ENCODE measurements around the gene TLL1.
A peak's percentile ranks its signal among the peaks of the same experiment; 100 is the strongest.

TLL1 gene

DNA sequence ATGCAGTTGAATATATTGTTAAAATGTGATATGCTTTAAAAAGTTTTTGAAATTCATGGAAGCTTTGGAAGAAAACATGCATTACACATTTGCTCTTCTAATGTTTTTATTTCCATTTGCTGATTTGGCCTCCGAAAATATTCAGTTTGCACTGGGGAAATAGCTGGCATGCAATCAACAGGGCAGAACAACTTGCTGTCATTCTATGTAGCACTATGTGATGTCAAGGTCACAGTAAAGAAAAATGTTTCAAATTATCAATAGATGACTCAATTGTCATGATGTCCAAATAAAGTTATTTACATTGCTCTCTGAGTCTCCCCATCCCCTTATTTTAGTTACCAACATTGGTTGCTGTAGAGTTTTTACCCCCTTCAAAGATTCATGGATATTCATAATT, 119.2 kb downstream of the TLL1 start:
- Histone ChIP-seq H3K9ac (ENCODE audit: insufficient read length) (no peak overlapping the region), H3K27ac (peak overlapping the region; percentile 15; the same call in 1 of the 2 replicates), H3K36me3 (ENCODE audit: insufficient read depth, low read length) (no peaks in the 10 kb centered on the region), H3K9me3 (ENCODE audit: low read depth, low read length) (no peaks in the 10 kb centered on the region), H3K4me3 (no peak overlapping the region)
- no peak for DNase-seq (ENCODE audit: low read depth, low spot score)
- TF ChIP-seq POLR2AphosphoS5 (IDR thresholded peaks at IDR 0.05; ENCODE audit: borderline replicate concordance, low read depth, low read length) = no peak
- TF ChIP-seq FOXP2 (optimal IDR thresholded peaks at IDR 0.05; ENCODE audit: control extremely low read depth, extremely low read length, insufficient read depth) = no peak
- TF ChIP-seq EZH2 (IDR thresholded peaks at IDR 0.05) = no peak

DNA sequence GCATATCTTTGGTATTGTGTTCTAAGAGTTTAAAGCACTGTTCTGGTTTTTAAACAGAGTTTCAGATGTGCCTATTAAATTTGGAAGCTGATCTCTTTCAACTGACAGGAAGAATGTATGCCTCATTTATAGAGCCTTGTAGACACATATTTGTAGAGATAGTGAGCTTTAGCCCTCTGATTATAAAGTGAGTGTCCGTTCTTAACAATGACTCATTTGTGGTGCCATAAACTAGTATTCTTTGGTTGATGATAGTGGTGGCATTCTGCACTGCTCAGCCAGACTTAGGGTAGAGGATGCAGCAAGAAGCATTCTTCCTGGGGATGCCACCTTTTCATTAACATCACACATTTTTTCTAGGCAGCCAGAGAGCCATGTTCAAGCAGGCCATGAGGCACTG, 121.7 kb downstream of the TLL1 start:
- H3K4me3 ChIP-seq = no peak overlapping the region
- H3K9ac ChIP-seq (ENCODE audit: insufficient read length) = no peak overlapping the region
- peak overlapping the region; percentile 77; the same call in 1 of the 2 replicates for H3K27ac ChIP-seq
- TF ChIP-seq EZH2 (IDR thresholded peaks at IDR 0.05) (no peak), FOXP2 (optimal IDR thresholded peaks at IDR 0.05; ENCODE audit: control extremely low read depth, extremely low read length, insufficient read depth) (no peak), POLR2AphosphoS5 (IDR thresholded peaks at IDR 0.05; ENCODE audit: borderline replicate concordance, low read depth, low read length) (no peak)
- H3K36me3 ChIP-seq (ENCODE audit: insufficient read depth, low read length) = no peaks in the 10 kb centered on the region
- no peak for DNase-seq (ENCODE audit: low read depth, low spot score)
- no peaks in the 10 kb centered on the region for H3K9me3 ChIP-seq (ENCODE audit: low read depth, low read length)

DNA sequence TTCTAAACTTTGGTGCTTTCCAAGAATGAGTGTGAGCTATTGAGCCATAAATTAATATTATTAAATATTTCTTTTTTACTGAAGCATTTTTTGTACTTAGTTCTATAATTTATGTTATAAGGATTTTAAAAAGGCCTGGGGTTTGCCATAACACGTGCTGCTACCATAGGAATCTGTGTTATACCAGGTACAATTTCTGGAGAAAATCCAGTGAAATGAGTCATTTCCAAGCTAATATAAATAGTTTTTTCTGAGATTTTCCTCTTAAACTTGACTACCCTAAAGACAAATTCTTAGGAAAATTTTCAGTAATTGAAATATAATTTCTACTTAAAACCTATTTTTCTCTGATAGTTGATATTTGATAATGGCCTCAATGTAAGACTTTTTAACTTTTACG, 130.8 kb downstream of the TLL1 start:
- DNase-seq (ENCODE audit: low read depth, low spot score) = no peak
- H3K27ac ChIP-seq = no peak overlapping the region
- H3K9me3 ChIP-seq (ENCODE audit: low read depth, low read length) = no peaks in the 10 kb centered on the region
- TF ChIP-seq EZH2 (IDR thresholded peaks at IDR 0.05) = no peak
- TF ChIP-seq POLR2AphosphoS5 (IDR thresholded peaks at IDR 0.05; ENCODE audit: borderline replicate concordance, low read depth, low read length) = no peak
- no peak for TF ChIP-seq FOXP2 (optimal IDR thresholded peaks at IDR 0.05; ENCODE audit: control extremely low read depth, extremely low read length, insufficient read depth)
- H3K9ac ChIP-seq (ENCODE audit: insufficient read length) = no peak overlapping the region
- no peak overlapping the region for H3K4me3 ChIP-seq
- no peaks in the 10 kb centered on the region for H3K36me3 ChIP-seq (ENCODE audit: insufficient read depth, low read length)

DNA sequence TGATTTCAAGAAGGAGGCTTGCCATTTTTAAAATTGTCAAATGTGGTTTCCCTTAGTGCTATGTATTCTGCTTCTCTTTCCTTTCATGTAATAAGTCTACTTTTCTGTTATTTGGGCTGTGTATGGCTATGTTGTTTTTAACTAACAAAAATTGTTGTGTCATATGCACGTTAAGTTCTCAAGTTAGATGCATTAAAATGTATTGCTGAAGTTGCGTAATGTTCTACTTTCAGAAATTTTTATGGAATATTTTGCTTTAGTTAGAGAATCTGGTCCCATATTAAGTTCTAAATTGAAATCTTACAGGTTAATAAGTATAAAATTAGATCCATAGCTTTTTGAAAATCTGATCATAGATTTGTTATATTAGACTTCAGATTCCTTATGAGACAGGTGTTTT, 133.2 kb downstream of the TLL1 start:
- no peak for DNase-seq (ENCODE audit: low read depth, low spot score)
- no peaks in the 10 kb centered on the region for H3K36me3 ChIP-seq (ENCODE audit: insufficient read depth, low read length)
- no peak overlapping the region for H3K9ac ChIP-seq (ENCODE audit: insufficient read length)
- no peak overlapping the region for H3K27ac ChIP-seq
- H3K4me3 ChIP-seq = no peak overlapping the region
- H3K9me3 ChIP-seq (ENCODE audit: low read depth, low read length) = peaks cover 3% of the 10 kb centered on the region; the same call in 1 of the 2 replicates
- no peak for TF ChIP-seq FOXP2 (optimal IDR thresholded peaks at IDR 0.05; ENCODE audit: control extremely low read depth, extremely low read length, insufficient read depth)
- TF ChIP-seq POLR2AphosphoS5 (IDR thresholded peaks at IDR 0.05; ENCODE audit: borderline replicate concordance, low read depth, low read length) = no peak

DNA sequence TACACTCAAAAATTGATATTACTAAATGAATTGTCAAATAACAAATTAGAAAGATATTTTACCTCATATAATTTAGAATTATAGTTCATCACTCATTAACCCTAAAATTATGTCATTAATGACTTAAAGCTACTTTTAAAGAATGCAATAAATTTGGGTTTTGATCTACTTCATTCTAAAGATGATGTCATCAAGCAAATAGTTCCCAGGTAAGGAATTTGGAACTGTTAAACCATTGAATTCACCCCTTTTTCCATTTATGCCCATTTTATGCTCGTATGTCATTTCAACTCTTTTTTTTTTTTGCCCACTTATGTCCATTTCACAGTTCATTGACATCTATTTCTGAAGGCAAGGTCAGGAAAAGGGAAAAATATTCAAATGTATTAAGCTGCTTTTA, 135.5 kb downstream of the TLL1 start:
- H3K4me3 ChIP-seq = no peak overlapping the region
- no peaks in the 10 kb centered on the region for H3K36me3 ChIP-seq (ENCODE audit: insufficient read depth, low read length)
- DNase-seq (ENCODE audit: low read depth, low spot score) = no peak
- peaks cover 6% of the 10 kb centered on the region; the same call in 1 of the 2 replicates for H3K9me3 ChIP-seq (ENCODE audit: low read depth, low read length)
- no peak overlapping the region for H3K27ac ChIP-seq
- no peak overlapping the region for H3K9ac ChIP-seq (ENCODE audit: insufficient read length)
- TF ChIP-seq FOXP2 (optimal IDR thresholded peaks at IDR 0.05; ENCODE audit: control extremely low read depth, extremely low read length, insufficient read depth) (no peak), POLR2AphosphoS5 (IDR thresholded peaks at IDR 0.05; ENCODE audit: borderline replicate concordance, low read depth, low read length) (no peak), EZH2 (IDR thresholded peaks at IDR 0.05) (no peak)

DNA sequence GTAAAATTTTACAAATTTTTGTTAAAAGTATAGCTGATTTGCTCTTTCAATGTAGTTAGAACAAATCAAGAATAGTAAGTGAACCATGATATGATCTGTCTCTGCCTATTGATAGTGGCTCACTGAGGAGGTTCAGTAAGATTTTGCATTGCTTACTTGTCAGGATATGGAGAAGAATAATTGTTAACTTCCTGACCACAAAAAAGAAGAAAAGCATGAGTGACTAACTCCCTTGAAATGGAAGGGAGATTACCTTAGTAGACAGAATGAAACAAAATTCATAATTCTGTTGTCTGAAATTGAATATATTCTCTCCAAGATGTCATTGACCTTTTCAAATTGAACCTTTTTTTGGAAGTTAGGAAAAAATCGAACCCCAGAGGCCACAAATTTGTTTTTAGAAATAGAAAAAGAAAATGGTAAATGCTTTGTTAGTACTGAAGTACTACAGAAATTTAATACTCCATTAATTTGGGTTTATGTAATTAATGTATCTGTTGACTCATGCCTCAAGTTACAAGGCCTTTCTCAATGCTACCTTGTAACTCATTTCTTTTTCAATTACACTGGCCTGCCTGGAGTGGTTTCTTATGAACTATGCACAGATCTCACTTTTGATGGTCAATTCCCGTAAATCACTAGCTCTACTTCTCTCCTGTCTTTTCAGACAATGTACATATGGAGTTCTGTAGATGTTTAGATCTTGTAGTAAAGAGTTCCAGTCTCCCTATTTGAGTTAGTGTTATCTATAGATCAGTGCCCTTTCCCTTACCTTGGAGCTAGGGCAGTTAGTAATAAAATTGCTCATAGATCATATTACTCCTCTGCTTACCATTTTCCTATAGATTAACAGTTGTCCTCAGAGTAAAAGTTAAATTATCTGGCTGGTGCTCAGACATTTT, 139.3 kb downstream of the TLL1 start:
- Histone ChIP-seq H3K9ac (ENCODE audit: insufficient read length) (no peak overlapping the region), H3K9me3 (ENCODE audit: low read depth, low read length) (peaks cover 6% of the 10 kb centered on the region; the same call in 1 of the 2 replicates), H3K27ac (no peak overlapping the region), H3K4me3 (no peak overlapping the region), H3K36me3 (ENCODE audit: insufficient read depth, low read length) (no peaks in the 10 kb centered on the region)
- DNase-seq (ENCODE audit: low read depth, low spot score) = no peak
- TF ChIP-seq POLR2AphosphoS5 (IDR thresholded peaks at IDR 0.05; ENCODE audit: borderline replicate concordance, low read depth, low read length) (no peak), EZH2 (IDR thresholded peaks at IDR 0.05) (no peak), FOXP2 (optimal IDR thresholded peaks at IDR 0.05; ENCODE audit: control extremely low read depth, extremely low read length, insufficient read depth) (no peak)

DNA sequence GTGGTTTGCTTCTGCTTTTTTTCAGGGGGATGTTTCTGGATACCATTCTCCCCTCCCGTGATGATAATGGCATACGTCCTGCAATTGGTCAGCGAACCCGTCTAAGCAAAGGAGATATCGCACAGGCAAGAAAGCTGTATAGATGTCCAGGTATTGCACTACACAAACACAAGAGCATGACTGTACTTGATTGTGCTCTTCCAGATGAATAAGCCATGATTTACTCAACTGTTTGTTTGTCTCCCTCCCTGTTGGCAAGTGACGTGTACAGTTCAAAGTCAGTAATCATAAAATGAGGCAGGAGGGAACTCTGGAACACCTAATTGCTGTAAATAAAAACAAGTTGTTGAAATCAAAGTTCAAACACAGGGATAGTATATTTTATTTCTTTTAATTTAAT, 141.4 kb downstream of the TLL1 start:
- Histone ChIP-seq H3K36me3 (ENCODE audit: insufficient read depth, low read length) (no peaks in the 10 kb centered on the region), H3K27ac (no peak overlapping the region), H3K9me3 (ENCODE audit: low read depth, low read length) (peaks cover 6% of the 10 kb centered on the region; the same call in 1 of the 2 replicates), H3K4me3 (no peak overlapping the region), H3K9ac (ENCODE audit: insufficient read length) (no peak overlapping the region)
- TF ChIP-seq EZH2 (IDR thresholded peaks at IDR 0.05) (no peak), POLR2AphosphoS5 (IDR thresholded peaks at IDR 0.05; ENCODE audit: borderline replicate concordance, low read depth, low read length) (no peak), FOXP2 (optimal IDR thresholded peaks at IDR 0.05; ENCODE audit: control extremely low read depth, extremely low read length, insufficient read depth) (no peak)
- no peak for DNase-seq (ENCODE audit: low read depth, low spot score)

DNA sequence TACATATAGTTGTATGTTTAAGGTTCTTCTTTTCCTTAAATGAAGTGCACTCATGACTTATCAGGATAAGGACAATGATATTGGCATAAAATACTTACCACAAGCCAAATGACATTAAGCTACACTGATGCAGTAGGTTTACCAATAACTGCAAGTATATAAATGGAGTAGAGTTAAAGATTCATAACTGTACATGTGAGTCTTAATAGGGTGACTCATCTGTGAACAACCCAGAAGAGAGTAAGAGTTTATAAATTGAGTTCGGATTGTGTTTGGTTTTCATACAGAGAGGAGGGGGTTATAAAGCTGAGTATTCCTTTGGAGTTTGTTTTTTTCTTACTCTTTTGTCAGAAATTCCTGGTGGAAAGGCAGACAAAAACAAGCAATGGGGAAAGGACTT, 144.8 kb downstream of the TLL1 start:
- Histone ChIP-seq H3K9me3 (ENCODE audit: low read depth, low read length) (no peaks in the 10 kb centered on the region), H3K36me3 (ENCODE audit: insufficient read depth, low read length) (no peaks in the 10 kb centered on the region), H3K9ac (ENCODE audit: insufficient read length) (no peak overlapping the region), H3K4me3 (no peak overlapping the region), H3K27ac (no peak overlapping the region)
- TF ChIP-seq POLR2AphosphoS5 (IDR thresholded peaks at IDR 0.05; ENCODE audit: borderline replicate concordance, low read depth, low read length) = no peak
- TF ChIP-seq EZH2 (IDR thresholded peaks at IDR 0.05) = no peak
- DNase-seq (ENCODE audit: low read depth, low spot score) = no peak
